ENCODE measurements around the gene POC1A.

GRCh38 chr3:52200981-52201679 lies 46.9 kb upstream of the POC1A start:
- TF ChIP-seq CTCF (optimal IDR thresholded peaks at IDR 0.05 in 1 of 3, IDR thresholded peaks at IDR 0.05 in 1 of 3, conservative IDR thresholded peaks at IDR 0.05 in 1 of 3; ENCODE audit: extremely low read depth in 1 of 3, insufficient read depth in 2 of 3, low read length in 3 of 3) (no peak), EZH2 (IDR thresholded peaks at IDR 0.05; ENCODE audit: low read length) (no peak)

Measured in keratinocyte (primary cell).